Prostate gland (tissue), 2 donors: ENCODE measurements around the gene TTLL12.
"Not testable (repeated sequence)": the region's sequence is repeated elsewhere in the genome, so short reads cannot be mapped to it uniquely, and the experiment has no call there.

ENCODE experiments used
- CTCF ChIP-seq, 4 experiments: fragments of 200-600 bp in 2 of 4; fragments of 450-650 bp in 2 of 4; sonication (generic) in 2 of 4; IDR thresholded peaks; 1 replicate in 3 of 4; 2 replicates in 1 of 4; pipeline ENCODE4 v1.5.1; 2016 to 2019; ENCODE audit warnings: antibody characterized with exemption in 4 of 4, mild to moderate bottlenecking in 2 of 4, moderate library complexity in 2 of 4
- POLR2A ChIP-seq: fragments of 450-650 bp; IDR thresholded peaks from one replicate; pipeline ENCODE4 v1.6.1; 2016; ENCODE audit warnings: antibody characterized with exemption, mild to moderate bottlenecking

GRCh38 chr22:43145371-43145770, 41.6 kb downstream of the TTLL12 start:
- not testable (repeated sequence) for TF ChIP-seq CTCF (IDR thresholded peaks at IDR 0.05); POLR2A
